Measurements from ENCODE around the gene NEGR1.

GRCh38 chr1:72109916-72110315 is 172.4 kb downstream of the NEGR1 start:
- no peak for TF ChIP-seq POLR2AphosphoS5 (IDR thresholded peaks at IDR 0.05)
- TF ChIP-seq, protein P1, sequence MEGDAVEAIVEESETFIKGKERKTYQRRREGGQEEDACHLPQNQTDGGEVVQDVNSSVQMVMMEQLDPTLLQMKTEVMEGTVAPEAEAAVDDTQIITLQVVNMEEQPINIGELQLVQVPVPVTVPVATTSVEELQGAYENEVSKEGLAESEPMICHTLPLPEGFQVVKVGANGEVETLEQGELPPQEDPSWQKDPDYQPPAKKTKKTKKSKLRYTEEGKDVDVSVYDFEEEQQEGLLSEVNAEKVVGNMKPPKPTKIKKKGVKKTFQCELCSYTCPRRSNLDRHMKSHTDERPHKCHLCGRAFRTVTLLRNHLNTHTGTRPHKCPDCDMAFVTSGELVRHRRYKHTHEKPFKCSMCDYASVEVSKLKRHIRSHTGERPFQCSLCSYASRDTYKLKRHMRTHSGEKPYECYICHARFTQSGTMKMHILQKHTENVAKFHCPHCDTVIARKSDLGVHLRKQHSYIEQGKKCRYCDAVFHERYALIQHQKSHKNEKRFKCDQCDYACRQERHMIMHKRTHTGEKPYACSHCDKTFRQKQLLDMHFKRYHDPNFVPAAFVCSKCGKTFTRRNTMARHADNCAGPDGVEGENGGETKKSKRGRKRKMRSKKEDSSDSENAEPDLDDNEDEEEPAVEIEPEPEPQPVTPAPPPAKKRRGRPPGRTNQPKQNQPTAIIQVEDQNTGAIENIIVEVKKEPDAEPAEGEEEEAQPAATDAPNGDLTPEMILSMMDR (IDR thresholded peaks at IDR 0.05), result no peak

All from stomach (tissue), 4 donors.